ENCODE data around the gene GAN. TPM values are rescaled to one million over a fixed set of nuclear protein-coding genes. Genes with fewer than 3 reads are reported as not detected.

Gene GAN
- total and polyA plus RNA-seq, 9 of the 15 experiments (the other 6 are each of a cell fraction or from before 2014, with no cell fraction given): 0.83 to 15.1 (median 5.2) TPM

DNA sequence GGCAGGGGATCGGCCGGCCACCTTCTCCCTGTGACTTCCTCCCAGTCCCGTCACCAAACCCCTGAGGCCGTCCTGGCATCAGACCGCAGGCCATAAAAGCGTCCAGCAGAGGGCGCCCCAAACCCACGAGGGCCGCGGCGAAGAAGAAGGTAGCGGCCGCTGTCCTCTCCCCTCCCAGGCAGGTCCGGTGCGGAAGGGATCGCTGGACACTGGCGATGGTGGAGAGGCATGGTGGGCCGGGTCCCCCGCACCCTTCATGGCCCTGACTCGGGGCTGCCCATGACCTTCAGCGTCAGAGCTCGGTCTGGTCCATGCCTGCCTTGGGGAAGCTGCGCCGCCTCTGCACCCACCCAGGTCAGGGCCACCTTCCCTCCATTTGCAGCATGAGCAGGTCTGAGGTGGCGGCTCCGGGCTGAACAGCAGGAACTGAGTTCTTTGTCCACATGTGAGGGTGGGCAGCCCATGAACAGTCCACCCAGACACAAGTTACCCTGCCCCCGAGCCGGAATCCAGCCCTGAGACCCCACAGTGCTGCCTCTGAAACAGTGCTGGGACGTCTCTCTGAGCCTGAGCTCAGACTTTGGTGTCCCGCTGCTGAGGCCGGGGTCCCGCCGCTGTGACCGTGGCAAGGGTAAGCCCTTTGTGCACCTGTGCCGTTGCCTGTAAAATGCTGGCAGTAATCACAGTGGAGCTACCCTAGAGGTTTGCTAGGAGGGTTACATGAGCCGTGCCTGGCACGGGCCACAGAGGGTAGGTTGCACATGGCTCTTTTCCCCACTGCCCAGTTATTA, 89.0 kb downstream of the GAN start (continued):
- 0 out of 2 replicates have a peak, but pooled peaks have one; percentile 55 for TF ChIP-seq SREBF1 (IDR thresholded peaks at IDR 0.05; ENCODE audit: borderline replicate concordance, low read depth, low read length)
- no peak for TF ChIP-seq ZNF766 (CRISPR knock-in tag; conservative IDR thresholded peaks at IDR 0.05)
- no peak for TF ChIP-seq TAL1 (IDR thresholded peaks at IDR 0.05)
- TF ChIP-seq, protein P1, sequence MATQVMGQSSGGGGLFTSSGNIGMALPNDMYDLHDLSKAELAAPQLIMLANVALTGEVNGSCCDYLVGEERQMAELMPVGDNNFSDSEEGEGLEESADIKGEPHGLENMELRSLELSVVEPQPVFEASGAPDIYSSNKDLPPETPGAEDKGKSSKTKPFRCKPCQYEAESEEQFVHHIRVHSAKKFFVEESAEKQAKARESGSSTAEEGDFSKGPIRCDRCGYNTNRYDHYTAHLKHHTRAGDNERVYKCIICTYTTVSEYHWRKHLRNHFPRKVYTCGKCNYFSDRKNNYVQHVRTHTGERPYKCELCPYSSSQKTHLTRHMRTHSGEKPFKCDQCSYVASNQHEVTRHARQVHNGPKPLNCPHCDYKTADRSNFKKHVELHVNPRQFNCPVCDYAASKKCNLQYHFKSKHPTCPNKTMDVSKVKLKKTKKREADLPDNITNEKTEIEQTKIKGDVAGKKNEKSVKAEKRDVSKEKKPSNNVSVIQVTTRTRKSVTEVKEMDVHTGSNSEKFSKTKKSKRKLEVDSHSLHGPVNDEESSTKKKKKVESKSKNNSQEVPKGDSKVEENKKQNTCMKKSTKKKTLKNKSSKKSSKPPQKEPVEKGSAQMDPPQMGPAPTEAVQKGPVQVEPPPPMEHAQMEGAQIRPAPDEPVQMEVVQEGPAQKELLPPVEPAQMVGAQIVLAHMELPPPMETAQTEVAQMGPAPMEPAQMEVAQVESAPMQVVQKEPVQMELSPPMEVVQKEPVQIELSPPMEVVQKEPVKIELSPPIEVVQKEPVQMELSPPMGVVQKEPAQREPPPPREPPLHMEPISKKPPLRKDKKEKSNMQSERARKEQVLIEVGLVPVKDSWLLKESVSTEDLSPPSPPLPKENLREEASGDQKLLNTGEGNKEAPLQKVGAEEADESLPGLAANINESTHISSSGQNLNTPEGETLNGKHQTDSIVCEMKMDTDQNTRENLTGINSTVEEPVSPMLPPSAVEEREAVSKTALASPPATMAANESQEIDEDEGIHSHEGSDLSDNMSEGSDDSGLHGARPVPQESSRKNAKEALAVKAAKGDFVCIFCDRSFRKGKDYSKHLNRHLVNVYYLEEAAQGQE (IDR thresholded peaks at IDR 0.05; ENCODE audit: borderline replicate concordance): peak; percentile 96
- TF ChIP-seq, protein P1 (CRISPR knock-in tag; IDR thresholded peaks at IDR 0.05; ENCODE audit: low read depth): no peak
- no peak for TF ChIP-seq MAFK (IDR thresholded peaks at IDR 0.05; ENCODE audit: low read length)
- TF ChIP-seq HDAC8 (tag; IDR thresholded peaks at IDR 0.05): no peak
- TF ChIP-seq COPS2 (conservative IDR thresholded peaks at IDR 0.05): no peak
- TF ChIP-seq HSF4 (CRISPR knock-in tag; IDR thresholded peaks at IDR 0.05; ENCODE audit: borderline replicate concordance): no peak
- TF ChIP-seq PHF20 (IDR thresholded peaks at IDR 0.05; ENCODE audit: partially characterized antibody): no peak
- no peak for TF ChIP-seq KLF10 (CRISPR knock-in tag; IDR thresholded peaks at IDR 0.05)
- TF ChIP-seq SMARCC2 (IDR thresholded peaks at IDR 0.05; ENCODE audit: low read depth): no peak
- no peak for TF ChIP-seq KDM5B (IDR thresholded peaks at IDR 0.05; ENCODE audit: insufficient replicate concordance, low read depth, low read length)
- TF ChIP-seq, protein P2, sequence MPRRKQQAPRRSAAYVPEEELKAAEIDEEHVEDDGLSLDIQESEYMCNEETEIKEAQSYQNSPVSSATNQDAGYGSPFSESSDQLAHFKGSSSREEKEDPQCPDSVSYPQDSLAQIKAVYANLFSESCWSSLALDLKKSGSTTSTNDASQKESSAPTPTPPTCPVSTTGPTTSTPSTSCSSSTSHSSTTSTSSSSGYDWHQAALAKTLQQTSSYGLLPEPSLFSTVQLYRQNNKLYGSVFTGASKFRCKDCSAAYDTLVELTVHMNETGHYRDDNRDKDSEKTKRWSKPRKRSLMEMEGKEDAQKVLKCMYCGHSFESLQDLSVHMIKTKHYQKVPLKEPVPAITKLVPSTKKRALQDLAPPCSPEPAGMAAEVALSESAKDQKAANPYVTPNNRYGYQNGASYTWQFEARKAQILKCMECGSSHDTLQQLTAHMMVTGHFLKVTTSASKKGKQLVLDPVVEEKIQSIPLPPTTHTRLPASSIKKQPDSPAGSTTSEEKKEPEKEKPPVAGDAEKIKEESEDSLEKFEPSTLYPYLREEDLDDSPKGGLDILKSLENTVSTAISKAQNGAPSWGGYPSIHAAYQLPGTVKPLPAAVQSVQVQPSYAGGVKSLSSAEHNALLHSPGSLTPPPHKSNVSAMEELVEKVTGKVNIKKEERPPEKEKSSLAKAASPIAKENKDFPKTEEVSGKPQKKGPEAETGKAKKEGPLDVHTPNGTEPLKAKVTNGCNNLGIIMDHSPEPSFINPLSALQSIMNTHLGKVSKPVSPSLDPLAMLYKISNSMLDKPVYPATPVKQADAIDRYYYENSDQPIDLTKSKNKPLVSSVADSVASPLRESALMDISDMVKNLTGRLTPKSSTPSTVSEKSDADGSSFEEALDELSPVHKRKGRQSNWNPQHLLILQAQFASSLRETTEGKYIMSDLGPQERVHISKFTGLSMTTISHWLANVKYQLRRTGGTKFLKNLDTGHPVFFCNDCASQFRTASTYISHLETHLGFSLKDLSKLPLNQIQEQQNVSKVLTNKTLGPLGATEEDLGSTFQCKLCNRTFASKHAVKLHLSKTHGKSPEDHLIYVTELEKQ (CRISPR knock-in tag; IDR thresholded peaks at IDR 0.05): no peak
- peak; percentile 45; the same call in 1 of the 2 replicates for TF ChIP-seq TARDBP (IDR thresholded peaks at IDR 0.05)
- no peak for TF ChIP-seq ZNF780A (CRISPR knock-in tag; IDR thresholded peaks at IDR 0.05)
- no peak for TF ChIP-seq RBM25 (IDR thresholded peaks at IDR 0.05; ENCODE audit: low read depth, low read length, severe bottlenecking)
- no peak for TF ChIP-seq KDM1A (IDR thresholded peaks at IDR 0.05)
- TF ChIP-seq MCM5 (IDR thresholded peaks at IDR 0.05; ENCODE audit: low read depth): no peak
